ENCODE results near the gene KLHL26. TPM values are rescaled to one million over a fixed set of nuclear protein-coding genes. Genes with fewer than 3 reads are reported as not detected.
A peak's percentile ranks its signal among the peaks of the same experiment; 100 is the strongest.
"Not testable (repeated sequence)": the region's sequence is repeated elsewhere in the genome, so short reads cannot be mapped to it uniquely, and the experiment has no call there.

KLHL26 gene
- polyA plus RNA-seq, 1 donor (not counting 4 experiments of a cell fraction or from before 2014, with no cell fraction given) = 0.68 TPM

GRCh38 chr19:18677156-18677555, 40.3 kb downstream of the KLHL26 start:
- dilution Hi-C loops (cut with MboI; ENCODE audit: extremely low pct_ligation_motif_present, low sequenced_read_pairs) = no loop called here
- H3K27ac ChIP-seq (ENCODE audit: control insufficient read depth, insufficient read depth, low read length) = no peak overlapping the region
- H3K9me1 ChIP-seq (ENCODE audit: control insufficient read depth, extremely low read depth, insufficient read depth, low read length) = no peaks in the 10 kb centered on the region
- no peak for FAIRE-seq
- H3K36me3 ChIP-seq (ENCODE audit: control insufficient read depth in 2 of 2, extremely low read depth in 1 of 2, insufficient read depth in 2 of 2, low read length in 2 of 2) = no peaks in the 10 kb centered on the region
- H3K27me3 ChIP-seq (ENCODE audit: control insufficient read depth, extremely low read depth, insufficient read depth, low read length) = no peaks in the 10 kb centered on the region
- H3K9ac ChIP-seq (ENCODE audit: control insufficient read depth, extremely low read depth, insufficient read depth, low read length) = no peak overlapping the region
- TF ChIP-seq CTCF (optimal IDR thresholded peaks at IDR 0.05 in 1 of 3, IDR thresholded peaks at IDR 0.05 in 1 of 3, conservative IDR thresholded peaks at IDR 0.05 in 1 of 3; ENCODE audit: extremely low read depth in 1 of 3, insufficient read depth in 2 of 3, low read length in 3 of 3) = no peak
- no peak for TF ChIP-seq EZH2 (IDR thresholded peaks at IDR 0.05; ENCODE audit: low read length)
- H3K9me3 ChIP-seq (ENCODE audit: control insufficient read depth, low read depth, low read length) = no peaks in the 10 kb centered on the region
- H3K79me2 ChIP-seq (ENCODE audit: control insufficient read depth, insufficient read depth, low read length) = no peaks in the 10 kb centered on the region
- H2AFZ ChIP-seq (ENCODE audit: control insufficient read depth, low read length) = no peak overlapping the region
- no peak overlapping the region for H3K4me2 ChIP-seq (ENCODE audit: control insufficient read depth, extremely low read depth, insufficient read depth, low read depth, low read length)
- H3K4me3 ChIP-seq (ENCODE audit: control insufficient read depth in 2 of 3, extremely low read depth in 1 of 3, insufficient read depth in 2 of 3, low read depth in 1 of 3, low read length in 3 of 3) = no peak overlapping the region
- DNase-seq (ENCODE audit: low read depth, low spot score) = no peak
- no peaks in the 10 kb centered on the region for H4K20me1 ChIP-seq (ENCODE audit: control insufficient read depth, extremely low read depth, insufficient read depth, low read length)
- peaks cover 15% of the 10 kb centered on the region for H3K4me1 ChIP-seq (ENCODE audit: control insufficient read depth, extremely low read depth, insufficient read depth, low read length)

- dilution Hi-C loops (cut with MboI; ENCODE audit: extremely low pct_ligation_motif_present, low sequenced_read_pairs); H3K27ac ChIP-seq (ENCODE audit: control insufficient read depth, insufficient read depth, low read length); H3K9me3 ChIP-seq (ENCODE audit: control insufficient read depth, low read depth, low read length); H3K27me3 ChIP-seq (ENCODE audit: control insufficient read depth, extremely low read depth, insufficient read depth, low read length); H3K4me3 ChIP-seq (ENCODE audit: control insufficient read depth in 2 of 3, extremely low read depth in 1 of 3, insufficient read depth in 2 of 3, low read depth in 1 of 3, low read length in 3 of 3); H3K36me3 ChIP-seq (ENCODE audit: control insufficient read depth in 2 of 2, extremely low read depth in 1 of 2, insufficient read depth in 2 of 2, low read length in 2 of 2); H3K9ac ChIP-seq (ENCODE audit: control insufficient read depth, extremely low read depth, insufficient read depth, low read length); H3K9me1 ChIP-seq (ENCODE audit: control insufficient read depth, extremely low read depth, insufficient read depth, low read length); H2AFZ ChIP-seq (ENCODE audit: control insufficient read depth, low read length); FAIRE-seq; H4K20me1 ChIP-seq (ENCODE audit: control insufficient read depth, extremely low read depth, insufficient read depth, low read length); H3K79me2 ChIP-seq (ENCODE audit: control insufficient read depth, insufficient read depth, low read length); DNase-seq (ENCODE audit: low read depth, low spot score); H3K4me2 ChIP-seq (ENCODE audit: control insufficient read depth, extremely low read depth, insufficient read depth, low read depth, low read length): not testable (repeated sequence)
- H3K4me1 ChIP-seq (ENCODE audit: control insufficient read depth, extremely low read depth, insufficient read depth, low read length) = peaks cover 24% of the 10 kb centered on the region
These were observed 43.3 kb downstream of the KLHL26 start for GRCh38 chr19:18680148-18680547.

DNA sequence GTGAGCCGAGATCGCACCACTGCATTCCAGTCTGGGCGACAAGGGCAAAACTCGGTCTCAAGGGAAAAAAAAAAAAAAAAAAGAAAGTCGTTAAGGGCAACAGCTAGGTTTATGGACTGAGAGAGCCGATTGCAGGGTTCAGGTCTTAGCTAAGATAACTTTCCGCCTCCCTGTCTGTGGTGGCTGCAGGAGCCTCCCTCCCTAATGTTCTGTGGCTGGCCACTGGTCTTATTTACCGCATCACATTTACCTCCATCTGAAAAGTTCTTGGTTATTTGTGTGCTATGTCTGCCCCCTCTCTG, 45.9 kb downstream of the KLHL26 start:
- Histone ChIP-seq H4K20me1 (ENCODE audit: control insufficient read depth, extremely low read depth, insufficient read depth, low read length) (no peaks in the 10 kb centered on the region), H2AFZ (ENCODE audit: control insufficient read depth, low read length) (peak overlapping the region; percentile 71), H3K4me1 (ENCODE audit: control insufficient read depth, extremely low read depth, insufficient read depth, low read length) (peaks cover 17% of the 10 kb centered on the region), H3K9me3 (ENCODE audit: control insufficient read depth, low read depth, low read length) (no peaks in the 10 kb centered on the region), H3K9me1 (ENCODE audit: control insufficient read depth, extremely low read depth, insufficient read depth, low read length) (no peaks in the 10 kb centered on the region), H3K27ac (ENCODE audit: control insufficient read depth, insufficient read depth, low read length) (peak overlapping the region; percentile 58), H3K4me3 (ENCODE audit: control insufficient read depth in 2 of 3, extremely low read depth in 1 of 3, insufficient read depth in 2 of 3, low read depth in 1 of 3, low read length in 3 of 3) (peak overlapping the region; percentile 56 to 81 (median 78)), H3K4me2 (ENCODE audit: control insufficient read depth, extremely low read depth, insufficient read depth, low read depth, low read length) (peak overlapping the region; percentile 90), H3K9ac (ENCODE audit: control insufficient read depth, extremely low read depth, insufficient read depth, low read length) (peak overlapping the region; percentile 79), H3K79me2 (ENCODE audit: control insufficient read depth, insufficient read depth, low read length) (peaks cover 3% of the 10 kb centered on the region), H3K36me3 (ENCODE audit: control insufficient read depth in 2 of 2, extremely low read depth in 1 of 2, insufficient read depth in 2 of 2, low read length in 2 of 2) (no peaks in the 10 kb centered on the region), H3K27me3 (ENCODE audit: control insufficient read depth, extremely low read depth, insufficient read depth, low read length) (no peaks in the 10 kb centered on the region)
- dilution Hi-C loops (cut with MboI; ENCODE audit: extremely low pct_ligation_motif_present, low sequenced_read_pairs) = no loop called here
- FAIRE-seq (no peak), DNase-seq (ENCODE audit: low read depth, low spot score) (no peak)
- TF ChIP-seq CTCF (optimal IDR thresholded peaks at IDR 0.05 in 1 of 3, IDR thresholded peaks at IDR 0.05 in 1 of 3, conservative IDR thresholded peaks at IDR 0.05 in 1 of 3; ENCODE audit: extremely low read depth in 1 of 3, insufficient read depth in 2 of 3, low read length in 3 of 3) = no peak
- no peak for TF ChIP-seq EZH2 (IDR thresholded peaks at IDR 0.05; ENCODE audit: low read length)
